ENCODE data around the gene POLR3C. TPM values are rescaled to one million over a fixed set of nuclear protein-coding genes. Genes with fewer than 3 reads are reported as not detected.

POLR3C gene
- 25.6 and 30.5 TPM in 2 replicates for total RNA-seq

GRCh38 chr1:145823565-145824498 lies at the start of gene POLR3C, which contains the start of gene RNF115:
POLR3C (plus strand) TSS chr1:145824200; CDS start chr1:145825777, 1,577 bp downstream.
RNF115 (minus strand) TSS chr1:145824095; CDS start chr1:145823873, 222 bp downstream.

GRCh38 chr1:145845514-145846161 lies 21.6 kb downstream of the POLR3C start, which contains the start of gene NUDT17:
NUDT17 (plus strand) TSS chr1:145845630; CDS start chr1:145845641, 11 bp downstream.

GRCh38 chr1:145858901-145859490 lies 35.0 kb downstream of the POLR3C start, which contains the start of gene PIAS3:
PIAS3 (minus strand) TSS chr1:145859081; CDS start chr1:145858990, 91 bp downstream.

GRCh38 chr1:145885738-145886287 lies 61.8 kb downstream of the POLR3C start, which contains the start of gene ANKRD35:
ANKRD35 (minus strand) TSS chr1:145885866; CDS start chr1:145885758, 108 bp downstream.

Other genes starting within 250 kb of the POLR3C start
- gene GPR89A, start 216.2 kb upstream of the POLR3C start, total RNA-seq: 13.4 and 14.4 TPM in 2 replicates
- 0.39 and 0.72 TPM in 2 replicates for gene PDZK1, start 116.8 kb upstream of the POLR3C start, total RNA-seq
- not detected in 2 replicates for gene CD160, start 104.7 kb upstream of the POLR3C start, total RNA-seq
- 5.6 and 6.9 TPM in 2 replicates for gene RNF115, start 105 bp upstream of the POLR3C start, total RNA-seq
- 0.32 and 5.2 TPM in 2 replicates for gene NUDT17, start 21.4 kb downstream of the POLR3C start, total RNA-seq
- 22.4 and 23.1 TPM in 2 replicates for gene PIAS3, start 34.9 kb downstream of the POLR3C start, total RNA-seq
- gene ANKRD35, start 61.7 kb downstream of the POLR3C start, total RNA-seq: 1.8 and 8.8 TPM in 2 replicates
- gene ITGA10, start 85.8 kb downstream of the POLR3C start, total RNA-seq: 7.1 and 10.0 TPM in 2 replicates
- gene PEX11B, start 94.5 kb downstream of the POLR3C start, total RNA-seq: 24.7 and 31.3 TPM in 2 replicates
- gene RBM8A, start 103.3 kb downstream of the POLR3C start, total RNA-seq: 116 and 131 TPM in 2 replicates
- 26.5 and 27.9 TPM in 2 replicates for gene LIX1L, start 133.8 kb downstream of the POLR3C start, total RNA-seq
- gene ANKRD34A, start 140.4 kb downstream of the POLR3C start, total RNA-seq: 0.24 and 1.0 TPM in 2 replicates
- 15.3 and 15.8 TPM in 2 replicates for gene POLR3GL, start 140.5 kb downstream of the POLR3C start, total RNA-seq
- gene TXNIP, start 172.4 kb downstream of the POLR3C start, total RNA-seq: 61.0 and 776 TPM in 2 replicates
- not detected in 2 replicates for gene HJV, start 197.5 kb downstream of the POLR3C start, total RNA-seq

Data from epithelial cell of alveolus of lung (primary cell).